Kidney (tissue), 14 donors: ENCODE measurements around the gene CBLIF. TPM values are rescaled to one million over a fixed set of nuclear protein-coding genes. Genes with fewer than 3 reads are reported as not detected.

Source experiments
- DNase-seq, 5 donors: peaks; one replicate each; pipeline ENCODE4 v3.0.0-alpha.2; 2013 to 2020
- FAIRE-seq: peaks from 2 replicates; lab custom pipeline; 2012; peaks lifted over from hg19 to GRCh38; lab: Jason Lieb, UNC
- H3K27ac ChIP-seq, 2 donors: one replicate each; pipeline ENCODE4 v1.7.0; 2013; ENCODE audit warnings: low read depth in 2 of 2, low read length in 2 of 2, inconsistent platforms in 1 of 2
- H3K27me3 ChIP-seq: one replicate; pipeline ENCODE4 v1.7.1; 2013; ENCODE audit warnings: low read length, inconsistent platforms; ENCODE audit not compliant: control insufficient read depth, insufficient read depth
- H3K36me3 ChIP-seq, 3 donors: one replicate each; pipeline versions ENCODE4 v1.7.0 to v1.7.1; 2013; ENCODE audit warnings: low read length in 3 of 3, control low read depth in 1 of 3, inconsistent platforms in 1 of 3; ENCODE audit not compliant: insufficient read depth in 3 of 3, control insufficient read depth in 2 of 3
- H3K4me1 ChIP-seq, 3 donors: one replicate each; pipeline versions ENCODE4 v1.7.0 to v1.7.1; 2013; ENCODE audit warnings: low read length in 3 of 3, inconsistent platforms in 1 of 3, low read depth in 1 of 3; ENCODE audit not compliant: control insufficient read depth in 2 of 3, insufficient read depth in 2 of 3
- H3K4me3 ChIP-seq, 3 donors: one replicate each; pipeline versions ENCODE4 v1.7.0 to v1.8.1; 2013; ENCODE audit warnings: low read length in 3 of 3, control low read depth in 1 of 3, inconsistent platforms in 1 of 3
- H3K9ac ChIP-seq, 3 donors: one replicate each; pipeline versions ENCODE4 v1.7.0 to v1.7.1; 2013; ENCODE audit warnings: low read length in 3 of 3, control low read depth in 1 of 3, inconsistent platforms in 1 of 3
- H3K9me3 ChIP-seq, 3 donors: one replicate each; pipeline versions ENCODE4 v1.7.0 to v1.7.1; 2013; ENCODE audit warnings: low read length in 3 of 3, control low read depth in 1 of 3, inconsistent platforms in 1 of 3; ENCODE audit not compliant: control insufficient read depth in 2 of 3, insufficient read depth in 1 of 3
- CTCF ChIP-seq: IDR thresholded peaks from 3 replicates; pipeline ENCODE4 v1.5.1; 2012; ENCODE audit warnings: mild to moderate bottlenecking, moderate library complexity, borderline replicate concordance; ENCODE audit not compliant: insufficient read depth; ENCODE audit errors: extremely low read depth
- intact Hi-C: fragments of 100-400 bp; cut with DNase I; formaldehyde crosslinking; loops from one replicate; pipeline ENCODE4 v1.11.1; 2022
- polyA plus RNA-seq: library from polyadenylated mRNA; stranded (reverse); fragments of 350-450 nt; fragmentation: Illumina TruSeq; extraction: RNeasy Lipid Tissue Mini Kit (QIAGEN cat#74804); gene quantifications from one replicate; pipeline ENCODE4 v1.2.3, GENCODE V29; 2014; ENCODE audit warnings: low read depth, low replicate concordance; ENCODE audit not compliant: insufficient read depth
- total RNA-seq: library from RNA; stranded (reverse); fragmentation: NEBNext Ultra II Directional; extraction: Animal tissue kit (Norgen Biotek cat#: 25700); gene quantifications from one replicate; pipeline ENCODE4 v1.2.1, GENCODE V29; 2021
- donor health status: control.
- donor health status: control.
- donor health status: control.
- donor health status: control.
- donor health status: control.
- donor health status: DM: yes; HTN: yes; CAD: no.
- donor health status: Normal renal cell carcinoma (clear cell type).

The CBLIF gene
- total and polyA plus RNA-seq, 2 donors from 2014 or later = not detected

GRCh38 chr11:59842316-59842715 is 3.0 kb downstream of the CBLIF start:
- Histone ChIP-seq H3K9ac (no peak overlapping the region), H3K36me3 (no peaks in the 10 kb centered on the region), H3K27me3 (no peaks in the 10 kb centered on the region), H3K4me3 (no peak overlapping the region), H3K9me3 (no peaks in the 10 kb centered on the region), H3K4me1 (no peaks in the 10 kb centered on the region), H3K27ac (no peak overlapping the region)
- intact Hi-C loops = no loop called here
- no peak for TF ChIP-seq CTCF
- peak in 1 of 5 donors; percentile 1 for DNase-seq
- FAIRE-seq = no peak

- FAIRE-seq (no peak), DNase-seq (no peak)
- no peak overlapping the region for H3K4me3 ChIP-seq
- no peak overlapping the region for H3K27ac ChIP-seq
- intact Hi-C loops = no loop called here
- H3K9me3 ChIP-seq = no peaks in the 10 kb centered on the region
- H3K4me1 ChIP-seq = no peaks in the 10 kb centered on the region
- H3K27me3 ChIP-seq = no peaks in the 10 kb centered on the region
- no peaks in the 10 kb centered on the region for H3K36me3 ChIP-seq
- TF ChIP-seq CTCF = no peak
- no peak overlapping the region for H3K9ac ChIP-seq
Measured at GRCh38 chr11:59841514-59841913, 3.8 kb downstream of the CBLIF start.

GRCh38 chr11:59839615-59840014 is 5.7 kb downstream of the CBLIF start:
- DNase-seq (no peak), FAIRE-seq (no peak)
- no peak overlapping the region for H3K27ac ChIP-seq
- H3K9me3 ChIP-seq = no peaks in the 10 kb centered on the region
- intact Hi-C loops = no loop called here
- H3K9ac ChIP-seq = no peak overlapping the region
- H3K36me3 ChIP-seq = no peaks in the 10 kb centered on the region
- H3K27me3 ChIP-seq = no peaks in the 10 kb centered on the region
- no peaks in the 10 kb centered on the region for H3K4me1 ChIP-seq
- TF ChIP-seq CTCF = no peak
- no peak overlapping the region for H3K4me3 ChIP-seq

GRCh38 chr11:59833602-59834001 is 11.7 kb downstream of the CBLIF start:
- Histone ChIP-seq H3K4me1 (no peaks in the 10 kb centered on the region), H3K4me3 (no peak overlapping the region), H3K9ac (no peak overlapping the region), H3K9me3 (no peaks in the 10 kb centered on the region), H3K36me3 (no peaks in the 10 kb centered on the region), H3K27me3 (no peaks in the 10 kb centered on the region), H3K27ac (no peak overlapping the region)
- no peak for FAIRE-seq
- no peak for DNase-seq
- intact Hi-C loops = no loop called here
- no peak for TF ChIP-seq CTCF
